Esophagus squamous epithelium (tissue), 5 donors: ENCODE measurements around the gene CAPN1. TPM values are rescaled to one million over a fixed set of nuclear protein-coding genes. Genes with fewer than 3 reads are reported as not detected.
"Not testable (repeated sequence)": the region's sequence is repeated elsewhere in the genome, so short reads cannot be mapped to it uniquely, and the experiment has no call there.

Source experiments
- DNase-seq: peaks from one replicate; lab custom pipeline; 2025; lab: John Stamatoyannopoulos, UW
- H3K27ac ChIP-seq, 4 donors: fragments of 200-600 bp; sonication (generic); one replicate each; pipeline ENCODE4 v1.5.1; 2016 to 2019; ENCODE audit warnings: mild to moderate bottlenecking in 1 of 4
- H3K27me3 ChIP-seq, 4 donors: fragments of 200-600 bp; sonication (generic); 1 replicate in 3 of 4; 2 replicates in 1 of 4; pipeline versions ENCODE4 v1.5.1 to v1.6.0; 2017 to 2021; ENCODE audit warnings: antibody characterized with exemption in 1 of 4
- H3K36me3 ChIP-seq, 3 donors: fragments of 200-600 bp; sonication (generic); one replicate each; pipeline ENCODE4 v1.5.1; 2016 to 2019
- H3K4me1 ChIP-seq, 3 donors: fragments of 200-600 bp; sonication (generic); one replicate each; pipeline ENCODE4 v1.5.1; 2017 to 2019
- H3K4me3 ChIP-seq, 4 donors: fragments of 200-600 bp; sonication (generic); 1 replicate in 3 of 4; 2 replicates in 1 of 4; pipeline ENCODE4 v1.5.1; 2016 to 2019; ENCODE audit warnings: mild to moderate bottlenecking in 2 of 4, moderate library complexity in 1 of 4
- H3K9me3 ChIP-seq, 3 donors: fragments of 200-600 bp; sonication (generic); one replicate each; pipeline ENCODE4 v1.5.1; 2016 to 2019
- POLR2A ChIP-seq, 4 donors: fragments of 450-650 bp; IDR thresholded peaks; one replicate each; pipeline ENCODE4 v1.6.1; 2017; ENCODE audit warnings: antibody characterized with exemption in 4 of 4, mild to moderate bottlenecking in 4 of 4, moderate library complexity in 3 of 4
- WGBS, 2 donors: methylation state at CpG; one replicate each; pipeline ENCODE4 v1.1.5; 2018; 5-methylcytosine and 5-hydroxymethylcytosine counted together
- intact Hi-C: fragments of 100-400 bp; cut with DNase I; formaldehyde crosslinking; loops from one replicate; pipeline ENCODE4 v1.15.0; 2022
- total RNA-seq, 4 donors: library from RNA; depleted of rRNA; stranded (reverse); fragments of >200 nt; gene quantifications; one replicate each; pipeline ENCODE4 v1.1.0, GENCODE V29; 2016
- TF ChIP-seq, protein P1 (sequence below), 6 experiments: fragments of 450-650 bp in 4 of 6; fragments of 200-600 bp in 2 of 6; sonication (generic) in 2 of 6; IDR thresholded peaks; one replicate each; pipeline ENCODE4 v1.5.1; 2016 to 2019; ENCODE audit warnings: antibody characterized with exemption in 6 of 6, mild to moderate bottlenecking in 4 of 6, moderate library complexity in 4 of 6
- donor health status: DM: yes; HTN: yes; CAD: no.

The CAPN1 gene
- total RNA-seq, 4 donors from 2014 or later: 225 to 696 (median 354) TPM

DNA sequence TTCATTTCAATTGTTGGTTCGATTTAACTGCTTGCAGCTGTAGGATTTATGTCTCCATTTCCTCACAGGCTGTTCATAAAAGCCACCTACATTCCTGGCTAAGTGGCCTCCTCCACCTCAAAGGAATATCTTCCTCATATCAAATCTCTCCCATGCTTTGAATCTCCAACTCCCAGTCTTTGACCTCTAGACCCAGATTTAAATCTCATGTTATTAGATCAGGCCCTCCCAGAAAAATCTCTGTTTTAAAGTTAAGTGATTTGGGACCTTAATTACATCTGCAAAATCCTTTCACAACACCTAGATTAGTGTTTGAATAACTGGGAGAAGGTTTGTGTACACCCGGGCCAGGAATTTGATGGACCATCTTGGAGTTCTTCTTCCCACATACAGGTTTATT, 46.2 kb downstream of the CAPN1 start:
- TF ChIP-seq POLR2A (IDR thresholded peaks at IDR 0.05): no peak
- TF ChIP-seq, protein P1, sequence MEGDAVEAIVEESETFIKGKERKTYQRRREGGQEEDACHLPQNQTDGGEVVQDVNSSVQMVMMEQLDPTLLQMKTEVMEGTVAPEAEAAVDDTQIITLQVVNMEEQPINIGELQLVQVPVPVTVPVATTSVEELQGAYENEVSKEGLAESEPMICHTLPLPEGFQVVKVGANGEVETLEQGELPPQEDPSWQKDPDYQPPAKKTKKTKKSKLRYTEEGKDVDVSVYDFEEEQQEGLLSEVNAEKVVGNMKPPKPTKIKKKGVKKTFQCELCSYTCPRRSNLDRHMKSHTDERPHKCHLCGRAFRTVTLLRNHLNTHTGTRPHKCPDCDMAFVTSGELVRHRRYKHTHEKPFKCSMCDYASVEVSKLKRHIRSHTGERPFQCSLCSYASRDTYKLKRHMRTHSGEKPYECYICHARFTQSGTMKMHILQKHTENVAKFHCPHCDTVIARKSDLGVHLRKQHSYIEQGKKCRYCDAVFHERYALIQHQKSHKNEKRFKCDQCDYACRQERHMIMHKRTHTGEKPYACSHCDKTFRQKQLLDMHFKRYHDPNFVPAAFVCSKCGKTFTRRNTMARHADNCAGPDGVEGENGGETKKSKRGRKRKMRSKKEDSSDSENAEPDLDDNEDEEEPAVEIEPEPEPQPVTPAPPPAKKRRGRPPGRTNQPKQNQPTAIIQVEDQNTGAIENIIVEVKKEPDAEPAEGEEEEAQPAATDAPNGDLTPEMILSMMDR (IDR thresholded peaks at IDR 0.05): no peak
- no peak overlapping the region for H3K4me3 ChIP-seq
- intact Hi-C loops: no loop called here
- H3K4me1 ChIP-seq: peaks cover 10 to 32% (median 18%) of the 10 kb centered on the region in 3 donors
- H3K9me3 ChIP-seq: no peaks in the 10 kb centered on the region
- H3K36me3 ChIP-seq: peaks cover 0 to 15% (median 0%) of the 10 kb centered on the region in 3 donors
- no peaks in the 10 kb centered on the region for H3K27me3 ChIP-seq
- no peak for DNase-seq
- WGBS, 2 donors: 65 to 86% methylated on average over 2 of the region's 2 CpGs
- H3K27ac ChIP-seq: no peak overlapping the region

DNA sequence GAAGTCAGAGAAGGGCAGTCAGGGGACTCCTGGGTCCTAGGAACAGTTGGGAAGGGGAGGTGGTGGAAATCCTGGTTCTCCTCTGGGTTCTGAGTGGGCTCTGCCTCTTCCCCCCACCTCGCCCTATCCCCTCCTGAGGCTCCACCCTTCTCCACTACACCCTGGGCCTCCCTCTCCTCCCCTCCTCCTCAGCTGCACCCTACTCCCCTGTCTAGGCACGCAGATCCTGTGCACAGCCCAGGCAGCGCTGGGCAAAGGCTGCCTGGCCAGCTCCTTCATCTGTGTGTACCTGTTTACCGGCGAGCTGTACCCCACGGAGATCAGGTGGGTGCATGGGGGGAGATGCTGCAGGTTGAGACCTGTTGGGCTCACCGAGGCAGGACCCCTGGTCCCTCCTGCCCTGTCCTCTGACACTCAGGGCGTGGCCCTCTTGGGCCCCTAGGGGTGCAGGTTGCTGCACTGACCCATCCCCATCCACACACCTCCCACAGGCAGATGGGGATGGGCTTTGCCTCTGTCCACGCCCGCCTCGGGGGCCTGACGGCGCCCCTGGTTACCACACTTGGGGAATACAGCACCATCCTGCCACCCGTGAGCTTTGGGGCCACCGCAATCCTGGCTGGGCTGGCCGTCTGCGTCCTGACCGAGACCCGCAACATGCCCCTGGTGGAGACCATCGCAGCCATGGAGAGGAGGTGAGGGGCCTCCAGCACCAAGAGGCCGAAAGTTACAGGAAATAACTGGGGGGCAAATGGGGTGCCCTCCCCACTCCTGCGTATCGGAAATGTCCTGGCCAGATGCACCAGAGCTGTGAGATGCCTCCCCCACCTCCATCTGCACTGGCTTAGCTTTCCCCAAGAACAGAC, 54.7 kb downstream of the CAPN1 start:
- Histone ChIP-seq H3K4me1 (peaks cover 0 to 6% (median 0%) of the 10 kb centered on the region in 3 donors), H3K27me3 (no peaks in the 10 kb centered on the region), H3K9me3 (no peaks in the 10 kb centered on the region), H3K4me3 (no peak overlapping the region), H3K27ac (no peak overlapping the region), H3K36me3 (no peaks in the 10 kb centered on the region)
- 68 to 84% methylated on average over 6 of the region's 23 CpGs for WGBS, 2 donors
- DNase-seq: no peak
- no peak for TF ChIP-seq POLR2A (IDR thresholded peaks at IDR 0.05)
- TF ChIP-seq, protein P1 (IDR thresholded peaks at IDR 0.05): no peak
- intact Hi-C loops: no loop called here

DNA sequence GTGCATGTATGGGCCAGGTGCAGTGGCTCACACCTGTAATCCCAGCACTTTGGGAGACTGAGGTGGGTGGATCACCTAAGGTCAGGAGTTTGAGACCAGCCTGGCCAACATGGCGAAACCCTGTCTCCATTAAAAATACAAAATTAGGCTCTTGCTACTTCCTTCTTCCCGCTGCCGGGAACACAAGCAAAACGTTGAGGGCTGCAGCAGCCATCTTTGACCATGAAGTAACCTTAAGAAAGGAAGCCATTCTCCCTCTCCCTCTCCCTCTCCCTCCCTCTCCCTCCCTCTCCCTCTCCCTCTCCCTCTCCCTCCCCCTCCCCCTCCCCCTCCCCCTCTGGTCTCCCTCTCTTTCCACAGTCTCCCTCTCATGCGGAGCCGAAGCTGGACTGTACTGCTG, 56.6 kb downstream of the CAPN1 start:
- H3K9me3 ChIP-seq, DNase-seq, H3K27me3 ChIP-seq, intact Hi-C loops, H3K4me1 ChIP-seq, H3K4me3 ChIP-seq, H3K36me3 ChIP-seq, H3K27ac ChIP-seq: not testable (repeated sequence)
- WGBS, 2 donors: 64 to 78% methylated on average over 4 to 5 of the region's 6 CpGs

DNA sequence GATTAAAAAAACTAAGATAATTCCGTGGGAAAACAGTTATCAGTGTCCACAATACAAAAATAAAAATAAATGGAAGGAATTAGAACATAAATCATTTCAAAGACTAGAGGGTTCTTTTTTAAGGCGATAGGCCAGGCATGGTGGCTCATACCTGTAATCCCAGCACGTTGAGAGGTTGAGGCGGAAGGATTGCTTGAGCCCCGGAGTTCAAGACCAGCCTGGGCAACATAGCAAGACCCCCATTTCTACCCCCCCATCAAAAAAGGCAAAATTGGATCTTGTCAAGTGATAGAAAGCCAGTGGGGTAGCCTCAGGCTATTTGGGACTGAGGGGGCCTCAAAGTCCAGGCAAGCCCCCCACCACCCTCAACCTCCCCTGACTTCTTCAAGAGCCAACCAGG, 59.4 kb downstream of the CAPN1 start:
- TF ChIP-seq, protein P1 (IDR thresholded peaks at IDR 0.05): no peak
- TF ChIP-seq POLR2A (IDR thresholded peaks at IDR 0.05): no peak
- no peak for DNase-seq
- H3K27me3 ChIP-seq: no peaks in the 10 kb centered on the region
- 70 to 73% methylated on average over 5 of the region's 5 CpGs for WGBS, 2 donors
- no peaks in the 10 kb centered on the region for H3K4me1 ChIP-seq
- no peak overlapping the region for H3K27ac ChIP-seq
- H3K4me3 ChIP-seq: no peak overlapping the region
- H3K9me3 ChIP-seq: no peaks in the 10 kb centered on the region
- intact Hi-C loops: no loop called here
- no peaks in the 10 kb centered on the region for H3K36me3 ChIP-seq

DNA sequence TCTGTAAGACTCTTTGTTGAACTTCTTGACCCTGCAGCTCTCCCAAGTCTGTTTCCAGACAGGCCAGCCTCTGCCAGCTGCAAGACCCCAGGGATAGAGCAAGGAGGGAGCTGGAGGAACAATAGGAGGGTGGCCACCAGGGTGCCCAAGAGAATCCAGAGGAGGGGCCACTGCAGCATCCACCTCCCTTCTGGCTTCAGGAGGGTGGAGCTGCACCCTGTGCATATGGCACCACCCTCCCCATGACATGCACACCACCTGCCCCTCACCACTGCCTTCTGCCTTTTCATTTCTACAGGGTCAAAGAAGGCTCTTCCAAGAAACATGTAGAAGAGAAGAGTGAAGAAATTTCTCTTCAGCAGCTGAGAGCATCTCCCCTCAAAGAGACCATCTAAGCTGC, 60.0 kb downstream of the CAPN1 start:
- Histone ChIP-seq H3K27ac (no peak overlapping the region), H3K4me1 (peaks cover 0 to 5% (median 0%) of the 10 kb centered on the region in 3 donors), H3K27me3 (no peaks in the 10 kb centered on the region), H3K4me3 (no peak overlapping the region), H3K9me3 (no peaks in the 10 kb centered on the region), H3K36me3 (no peaks in the 10 kb centered on the region)
- DNase-seq: no peak
- intact Hi-C loops: no loop called here
- TF ChIP-seq POLR2A (IDR thresholded peaks at IDR 0.05): no peak
- TF ChIP-seq, protein P1 (IDR thresholded peaks at IDR 0.05): no peak
